MCF 10A (cell line): ENCODE measurements around the gene PID1. TPM values are rescaled to one million over a fixed set of nuclear protein-coding genes. Genes with fewer than 3 reads are reported as not detected.

Experiments
- BruUV-seq: library from RNA; stranded (reverse); fragments of 400-500 nt; replicated peaks from 2 replicates; lab custom pipeline; 2021; lab: Mats Ljungman, UMichigan
- CTCF ChIA-PET: fragments of 300-600 bp; sonication (Branson Sonifier 250); formaldehyde crosslinking; extraction: SDS; loops from one replicate; lab custom pipeline; 2021; ENCODE audit warnings: antibody characterized with exemption, inconsistent platforms; lab: Yijun Ruan, JAX
- POLR2A ChIA-PET: fragments of 300-600, 350-650 bp; sonication (Branson Sonifier 250); formaldehyde crosslinking; extraction: SDS; loops from one replicate; lab custom pipeline; 2020; ENCODE audit warnings: antibody characterized with exemption, inconsistent platforms; lab: Yijun Ruan, JAX
- DNase-seq: peaks from one replicate; pipeline ENCODE4 v3.0.0-alpha.2; 2018; ENCODE audit not compliant: unreplicated experiment
- H3K27ac Mint-ChIP-seq: one replicate; pipeline ENCODE4 v1.8.0; 2022; ENCODE audit warnings: mild to moderate bottlenecking, low read depth, mixed read lengths; ENCODE audit not compliant: unreplicated experiment
- H3K27me3 Mint-ChIP-seq: one replicate; pipeline ENCODE4 v1.8.0; 2022; ENCODE audit warnings: mixed read lengths; ENCODE audit not compliant: insufficient read depth, unreplicated experiment
- H3K36me3 Mint-ChIP-seq: one replicate; pipeline ENCODE4 v1.8.0; 2022; ENCODE audit warnings: mild to moderate bottlenecking, moderate library complexity, mixed read lengths; ENCODE audit not compliant: insufficient read depth, unreplicated experiment
- H3K4me1 Mint-ChIP-seq: one replicate; pipeline ENCODE4 v1.8.0; 2022; ENCODE audit warnings: mixed read lengths; ENCODE audit not compliant: insufficient read depth, unreplicated experiment
- H3K4me3 Mint-ChIP-seq: one replicate; pipeline ENCODE4 v1.8.0; 2022; ENCODE audit warnings: mild to moderate bottlenecking, moderate library complexity, mixed read lengths; ENCODE audit not compliant: unreplicated experiment
- H3K9me3 Mint-ChIP-seq: one replicate; pipeline ENCODE4 v1.8.0; 2022; ENCODE audit warnings: mixed read lengths; ENCODE audit not compliant: unreplicated experiment
- CTCF ChIP-seq: fragments of 200-600 bp; IDR thresholded peaks from one replicate; pipeline ENCODE4 v1.8.0; 2022; ENCODE audit warnings: antibody characterized with exemption, mild to moderate bottlenecking; ENCODE audit not compliant: unreplicated experiment
- intact Hi-C: fragments of 100-400 bp; cut with micrococcal nuclease; formaldehyde crosslinking; loops from 2 replicates; pipeline ENCODE4 v1.14.1; 2022
- total RNA-seq: library from RNA; stranded (reverse); gene quantifications from 2 replicates; pipeline ENCODE4 v1.2.3, GENCODE V29; 2022

The PID1 gene
- total RNA-seq, 1 experiment from 2014 or later: 211 TPM

DNA sequence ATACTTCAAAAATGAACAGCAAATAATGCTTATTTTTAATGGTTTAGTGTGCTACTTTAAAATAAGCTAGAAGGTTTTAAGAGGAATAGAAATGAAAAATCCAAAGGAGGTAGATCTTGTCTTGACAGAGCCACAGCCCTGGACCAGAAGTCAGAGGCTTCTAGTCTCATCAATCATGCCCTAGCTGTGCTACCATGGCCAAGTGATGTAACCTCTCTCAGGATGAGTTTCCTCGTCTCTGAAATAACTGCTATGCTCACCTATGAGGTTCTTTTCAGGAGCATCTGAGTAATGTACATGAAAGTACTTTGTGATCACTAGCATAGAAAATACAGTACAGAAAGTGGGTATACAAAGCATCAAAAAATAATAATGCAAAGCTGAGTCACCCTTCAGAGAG lies 248.4 kb downstream of the PID1 start:
- peaks cover 6% of the 10 kb centered on the region for H3K4me1 Mint-ChIP-seq
- no peaks in the 10 kb centered on the region for H3K27me3 Mint-ChIP-seq
- no TSS peak for BruUV-seq
- peaks cover 48% of the 10 kb centered on the region for H3K36me3 Mint-ChIP-seq
- CTCF ChIA-PET: interaction anchor here (0.6 kb wide), 1 partner anchor 253 kb away, joined by 3 read pairs; no protein-coding TSS in a partner anchor
- POLR2A ChIA-PET: interaction anchor here (0.7 kb wide), 1 partner anchor 464 kb away, joined by 3 read pairs; no protein-coding TSS in a partner anchor
- H3K9me3 Mint-ChIP-seq: peaks cover 5% of the 10 kb centered on the region
- no peak overlapping the region for H3K27ac Mint-ChIP-seq
- no peak for TF ChIP-seq CTCF
- DNase-seq: no peak
- intact Hi-C loops: no loop called here
- H3K4me3 Mint-ChIP-seq: no peak overlapping the region

DNA sequence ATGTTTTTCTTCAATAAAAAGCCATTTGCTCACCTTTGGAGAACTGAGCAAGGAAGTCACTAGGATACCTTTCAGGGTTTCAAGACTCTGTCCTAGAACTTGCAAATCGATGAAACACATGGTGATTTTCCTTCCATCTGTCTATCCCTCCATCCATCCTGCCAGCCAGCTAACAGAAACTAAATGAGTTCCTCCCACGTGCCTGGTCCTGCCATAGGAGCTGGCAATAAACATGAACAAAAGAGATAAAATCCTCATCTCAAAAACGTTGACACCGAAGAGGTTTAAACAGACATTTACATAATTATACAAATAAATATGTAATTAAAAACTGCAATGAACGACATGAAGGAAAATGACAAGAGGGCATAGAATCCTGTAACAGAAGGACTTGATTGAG lies 249.0 kb downstream of the PID1 start:
- Mint-ChIP-seq H3K27ac (no peak overlapping the region), H3K4me3 (no peak overlapping the region), H3K36me3 (peaks cover 48% of the 10 kb centered on the region), H3K9me3 (peaks cover 5% of the 10 kb centered on the region), H3K27me3 (no peaks in the 10 kb centered on the region), H3K4me1 (no peaks in the 10 kb centered on the region)
- ChIA-PET CTCF (interaction anchor here (0.5 kb wide), 1 partner anchor 102 kb away, joined by 3 read pairs; no protein-coding TSS in a partner anchor), POLR2A (no interaction called here)
- no peak for TF ChIP-seq CTCF
- intact Hi-C loops: no loop called here
- DNase-seq: no peak
- no TSS peak for BruUV-seq

DNA sequence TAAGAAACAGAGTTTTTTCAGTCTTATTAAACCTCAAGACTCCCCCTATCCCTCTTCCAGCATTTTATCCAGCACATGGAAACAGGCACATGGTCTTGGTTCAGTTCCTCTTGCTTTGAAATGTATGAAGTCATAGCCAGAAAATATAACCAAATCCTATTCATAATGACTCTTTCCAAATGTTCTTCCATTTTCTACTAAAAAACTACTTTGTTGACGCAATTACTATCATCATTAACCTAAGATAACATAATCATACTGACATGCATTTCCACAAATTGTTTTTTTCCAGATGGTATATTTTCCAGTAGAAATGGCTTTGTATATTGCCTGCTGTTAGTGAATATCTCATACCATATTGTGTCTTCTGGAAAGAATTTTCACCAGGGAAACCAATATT lies 261.3 kb downstream of the PID1 start:
- Mint-ChIP-seq H3K27me3 (no peaks in the 10 kb centered on the region), H3K36me3 (peaks cover 10% of the 10 kb centered on the region), H3K9me3 (no peaks in the 10 kb centered on the region), H3K27ac (no peak overlapping the region), H3K4me3 (no peak overlapping the region), H3K4me1 (no peaks in the 10 kb centered on the region)
- ChIA-PET POLR2A (interaction anchor here (0.7 kb wide), 1 partner anchor 227 kb away, joined by 3 read pairs; no protein-coding TSS in a partner anchor), CTCF (interaction anchor here (0.6 kb wide), 1 partner anchor 26 kb away, joined by 3 read pairs; no protein-coding TSS in a partner anchor)
- no peak for TF ChIP-seq CTCF
- intact Hi-C loops: no loop called here
- BruUV-seq: no TSS peak
- DNase-seq: no peak

DNA sequence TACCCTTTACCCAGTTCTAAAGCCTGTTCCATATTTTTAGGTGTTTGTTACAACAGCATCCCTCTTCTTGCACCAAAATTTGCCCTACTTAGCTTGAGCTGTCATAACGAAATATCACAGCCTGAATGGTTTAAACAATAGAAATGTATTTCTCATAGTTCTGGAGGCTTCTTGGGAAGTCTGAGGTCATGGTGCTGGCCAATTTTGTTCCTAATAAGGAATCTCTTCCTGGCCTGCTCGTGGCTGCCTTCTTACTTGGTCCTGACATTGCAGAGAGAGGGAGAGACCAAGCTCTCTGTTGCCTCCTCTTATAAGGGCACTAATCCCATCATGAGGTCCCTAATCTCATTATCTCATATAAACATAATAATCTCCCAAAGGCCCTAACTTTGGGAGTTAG lies 267.8 kb downstream of the PID1 start:
- Mint-ChIP-seq H3K4me3 (no peak overlapping the region), H3K36me3 (peaks cover 5% of the 10 kb centered on the region), H3K27ac (no peak overlapping the region), H3K27me3 (no peaks in the 10 kb centered on the region), H3K4me1 (no peaks in the 10 kb centered on the region), H3K9me3 (peaks cover 25% of the 10 kb centered on the region)
- CTCF ChIA-PET: interaction anchor here (0.6 to 1.4 kb wide), 2 partner anchors 22 to 776 kb away, joined by 3 read pairs; no protein-coding TSS in a partner anchor
- no TSS peak for BruUV-seq
- intact Hi-C loops: no loop called here
- no peak for DNase-seq
- TF ChIP-seq CTCF: no peak
- POLR2A ChIA-PET: interaction anchor here (0.6 kb wide), 1 partner anchor 423 kb away, joined by 3 read pairs; no protein-coding TSS in a partner anchor
